Stomach smooth muscle (tissue), 2 donors: ENCODE results near the gene OR8H2.
"Not testable (repeated sequence)": the region's sequence is repeated elsewhere in the genome, so short reads cannot be mapped to it uniquely, and the experiment has no call there.

Source experiments
- H3K27ac ChIP-seq: one replicate; pipeline ENCODE4 v1.7.0; 2013; ENCODE audit warnings: mild to moderate bottlenecking, low read length, inconsistent platforms
- H3K27me3 ChIP-seq, 2 donors: one replicate each; pipeline ENCODE4 v1.7.0; 2013; ENCODE audit warnings: low read length in 2 of 2; ENCODE audit not compliant: insufficient read depth in 2 of 2, control insufficient read depth in 1 of 2
- H3K36me3 ChIP-seq, 2 donors: one replicate each; pipeline ENCODE4 v1.7.0; 2013; ENCODE audit warnings: low read length in 2 of 2; ENCODE audit not compliant: control insufficient read depth in 2 of 2, insufficient read depth in 2 of 2
- H3K4me1 ChIP-seq: one replicate; pipeline ENCODE4 v1.7.0; 2013; ENCODE audit warnings: low read length; ENCODE audit not compliant: control insufficient read depth, insufficient read depth
- H3K4me3 ChIP-seq, 2 donors: one replicate each; pipeline ENCODE4 v1.7.0; 2013; ENCODE audit warnings: low read length in 2 of 2
- H3K9ac ChIP-seq, 2 donors: one replicate each; pipeline ENCODE4 v1.7.0; 2013; ENCODE audit warnings: low read length in 2 of 2, mild to moderate bottlenecking in 1 of 2
- H3K9me3 ChIP-seq, 2 donors: one replicate each; pipeline ENCODE4 v1.7.0; 2013; ENCODE audit warnings: low read length in 2 of 2; ENCODE audit not compliant: control insufficient read depth in 2 of 2
- donor health status: healthy.
- donor health status: Pancreatic carcinoma.

The OR8H2 gene, protein sequence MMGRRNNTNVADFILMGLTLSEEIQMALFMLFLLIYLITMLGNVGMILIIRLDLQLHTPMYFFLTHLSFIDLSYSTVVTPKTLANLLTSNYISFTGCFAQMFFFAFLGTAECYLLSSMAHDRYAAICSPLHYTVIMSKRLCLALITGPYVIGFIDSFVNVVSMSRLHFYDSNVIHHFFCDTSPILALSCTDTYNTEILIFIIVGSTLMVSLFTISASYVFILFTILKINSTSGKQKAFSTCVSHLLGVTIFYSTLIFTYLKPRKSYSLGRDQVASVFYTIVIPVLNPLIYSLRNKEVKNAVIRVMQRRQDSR

DNA sequence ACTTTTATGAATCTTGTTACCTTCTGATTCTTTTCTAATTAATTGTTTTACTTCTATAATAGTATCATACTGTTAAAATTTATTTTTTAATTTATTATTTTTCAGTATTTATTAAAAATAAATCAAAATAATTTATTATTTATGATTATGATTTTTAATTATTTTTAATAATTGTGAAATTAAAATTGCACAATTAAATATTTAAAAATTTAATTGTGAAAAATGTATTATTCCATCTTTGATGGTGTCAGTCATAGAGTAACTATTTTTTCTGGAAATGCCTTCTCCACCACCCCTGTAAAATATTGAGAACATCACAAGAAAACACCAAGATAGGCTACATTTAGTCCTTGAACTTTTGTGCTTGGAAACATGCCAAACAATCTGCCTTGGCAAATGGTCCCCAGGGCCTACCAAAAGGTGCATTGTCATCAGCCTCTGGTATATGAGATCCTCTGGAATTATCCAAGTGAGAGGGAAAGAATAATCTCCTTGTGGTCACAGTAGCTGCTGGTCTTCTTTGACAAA lies at the start of gene OR8H2:
Gene OR8H2 (plus strand): TSS at position 478 of the 528 bp plus-strand sequence. CDS start 1,356 bp downstream, outside the sequence.
- H3K9me3 ChIP-seq: no peaks in the 10 kb centered on the region
- H3K27me3 ChIP-seq: no peaks in the 10 kb centered on the region
- no peak within 1 kb of the TSS for H3K4me3 ChIP-seq
- H3K9ac ChIP-seq: no peak within 1 kb of the TSS
- H3K27ac ChIP-seq: no peak within 1 kb of the TSS
- no peaks in the 10 kb centered on the region for H3K4me1 ChIP-seq
- H3K36me3 ChIP-seq: no peaks in the 10 kb centered on the region

DNA sequence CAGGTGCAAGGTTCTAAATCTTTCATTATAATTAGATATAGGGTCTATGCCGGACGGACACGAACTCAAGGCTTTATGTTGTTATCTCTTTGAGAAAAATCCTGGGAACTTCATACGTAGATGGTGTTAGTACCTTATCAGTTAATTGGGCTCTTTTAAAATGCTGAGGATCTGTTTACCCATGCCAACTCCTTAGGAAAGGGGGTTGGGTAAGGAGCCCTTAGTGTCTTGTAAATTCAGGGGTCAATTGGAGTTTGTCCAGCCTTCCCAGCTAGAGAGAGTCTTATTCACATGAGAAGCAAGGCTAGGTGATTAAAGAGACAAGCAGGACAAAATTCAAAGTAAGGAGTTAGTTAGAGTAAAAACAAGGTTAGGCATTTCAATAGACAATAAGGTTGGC lies 47.1 kb upstream of the OR8H2 start:
- H3K9ac ChIP-seq: not testable (repeated sequence)

DNA sequence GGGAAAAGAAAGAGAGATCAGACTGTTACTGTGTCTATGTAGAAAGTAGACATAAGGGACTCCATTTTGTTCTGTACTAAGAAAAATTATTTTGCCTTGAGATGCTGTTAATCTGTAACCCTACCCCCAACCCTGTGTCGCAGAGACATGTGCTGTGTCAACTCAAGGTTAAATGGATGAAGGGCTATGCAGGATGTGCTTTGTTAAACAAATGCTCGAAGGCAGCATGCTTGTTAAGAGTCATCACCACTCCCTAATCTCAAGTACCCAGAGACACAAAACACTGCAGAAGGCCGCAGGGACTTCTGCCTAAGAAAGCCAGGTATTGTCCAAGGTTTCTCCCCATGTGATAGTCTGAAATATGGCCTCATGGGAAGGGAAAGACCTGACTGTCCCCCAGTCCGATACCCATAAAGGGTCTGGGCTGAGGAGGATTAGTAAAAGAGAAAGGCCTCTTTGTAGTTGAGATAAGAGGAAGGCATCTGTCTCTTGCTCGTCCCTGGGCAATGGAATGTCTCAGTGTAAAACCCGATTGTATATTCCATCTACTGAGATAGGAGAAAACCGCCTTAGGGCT lies 45.7 kb upstream of the OR8H2 start:
- not testable (repeated sequence) for H3K27ac ChIP-seq, H3K4me1 ChIP-seq, H3K9me3 ChIP-seq, H3K36me3 ChIP-seq, H3K4me3 ChIP-seq, H3K27me3 ChIP-seq, H3K9ac ChIP-seq

More for the DNA sequence above, 47.1 kb upstream of the OR8H2 start:
- not testable (repeated sequence) for H3K27me3 ChIP-seq, H3K36me3 ChIP-seq, H3K4me3 ChIP-seq, H3K27ac ChIP-seq, H3K4me1 ChIP-seq, H3K9me3 ChIP-seq

DNA sequence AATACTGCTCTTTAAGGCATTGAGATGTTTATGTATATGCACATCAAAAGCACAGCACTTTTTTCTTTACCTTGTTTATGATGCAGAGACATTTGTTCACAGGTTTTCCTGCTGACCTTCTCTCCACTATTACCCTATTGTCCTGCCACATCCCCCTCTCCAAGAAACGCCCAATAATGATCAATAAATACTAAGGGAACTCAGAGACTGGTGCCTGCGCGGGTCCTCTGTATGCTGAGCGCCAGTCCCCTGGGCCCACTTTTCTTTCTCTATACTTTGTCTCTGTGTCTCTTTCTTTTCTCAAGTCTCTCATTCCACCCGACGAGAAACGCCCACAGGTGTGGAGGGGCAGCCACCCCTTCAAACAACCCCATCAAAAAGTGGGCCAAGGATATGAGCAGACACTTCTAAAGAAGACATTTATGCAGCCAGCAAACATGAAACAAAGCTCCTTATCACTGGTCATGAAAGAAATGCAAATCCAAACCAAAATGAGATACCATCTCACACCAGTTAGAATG lies 45.2 kb upstream of the OR8H2 start:
- H3K27ac ChIP-seq, H3K4me3 ChIP-seq, H3K9me3 ChIP-seq, H3K27me3 ChIP-seq, H3K9ac ChIP-seq, H3K4me1 ChIP-seq, H3K36me3 ChIP-seq: not testable (repeated sequence)

DNA sequence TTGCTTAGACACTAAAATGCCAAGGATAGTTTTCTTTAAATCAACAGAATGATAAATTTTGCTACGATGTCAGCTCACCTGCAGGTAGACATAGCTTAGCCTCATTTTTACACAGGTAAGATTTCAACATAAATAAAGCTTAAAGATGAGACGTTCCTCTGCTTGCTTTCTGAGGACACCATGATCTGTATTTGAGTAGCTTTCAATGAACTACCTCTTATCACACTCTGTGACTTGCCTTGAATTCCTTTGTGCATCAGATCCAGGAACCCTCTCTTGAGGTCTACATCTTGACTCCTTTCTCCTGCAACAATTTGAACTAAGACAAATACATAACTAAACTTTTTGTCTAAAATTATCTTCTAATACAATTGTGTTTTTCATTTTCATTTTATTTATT lies 36.5 kb upstream of the OR8H2 start:
- Histone ChIP-seq H3K4me1 (no peaks in the 10 kb centered on the region), H3K9ac (no peak overlapping the region), H3K9me3 (no peaks in the 10 kb centered on the region), H3K27ac (no peak overlapping the region), H3K4me3 (no peak overlapping the region), H3K36me3 (no peaks in the 10 kb centered on the region), H3K27me3 (no peaks in the 10 kb centered on the region)

DNA sequence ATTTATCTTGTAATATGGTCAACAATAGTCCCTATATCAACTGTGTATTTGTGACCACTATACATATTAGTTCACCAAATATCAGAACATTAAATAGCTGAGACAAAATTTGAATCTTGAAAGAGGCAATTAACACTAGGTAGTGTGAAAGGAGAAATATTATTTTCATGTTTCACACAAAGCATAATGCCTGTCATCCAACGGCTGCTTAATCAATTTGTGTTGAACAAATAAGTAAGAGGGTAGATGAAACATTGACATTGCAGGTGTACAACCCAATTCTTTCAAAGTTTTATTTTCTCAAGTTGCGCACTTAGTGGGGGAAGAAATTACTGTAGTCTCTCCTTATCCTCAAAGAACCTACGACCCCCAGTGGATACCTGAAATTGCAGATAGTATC lies 13.8 kb upstream of the OR8H2 start:
- no peak overlapping the region for H3K4me3 ChIP-seq
- H3K27ac ChIP-seq: no peak overlapping the region
- no peak overlapping the region for H3K9ac ChIP-seq
- H3K4me1 ChIP-seq: no peaks in the 10 kb centered on the region
- no peaks in the 10 kb centered on the region for H3K9me3 ChIP-seq
- no peaks in the 10 kb centered on the region for H3K27me3 ChIP-seq
- H3K36me3 ChIP-seq: no peaks in the 10 kb centered on the region

DNA sequence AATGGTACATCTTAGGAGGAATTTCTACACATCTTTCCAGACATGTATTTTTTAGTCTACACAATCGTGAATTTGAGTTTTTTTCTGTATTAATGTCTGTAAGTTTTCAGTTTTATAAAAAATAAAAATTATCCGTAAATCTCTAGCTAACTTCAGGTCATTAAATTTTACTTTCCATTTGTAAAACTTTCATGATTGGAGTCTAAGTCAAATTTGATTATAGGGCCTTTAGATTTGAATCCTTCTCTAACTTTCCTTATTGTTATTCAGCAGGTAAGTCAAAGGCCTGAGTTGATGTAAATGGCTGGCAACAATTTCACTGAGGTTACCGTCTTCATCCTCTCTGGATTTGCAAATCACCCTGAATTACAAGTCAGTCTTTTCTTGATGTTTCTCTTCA lies 10.5 kb upstream of the OR8H2 start, which contains the start of gene OR8I2:
Gene OR8I2 (plus strand): TSS at position 301 of the 400 bp plus-strand sequence. CDS start 0 bp downstream, at position 301.
- Histone ChIP-seq H3K9ac (no peak within 1 kb of the TSS), H3K36me3 (no peaks in the 10 kb centered on the region), H3K4me3 (no peak within 1 kb of the TSS), H3K9me3 (no peaks in the 10 kb centered on the region), H3K27ac (no peak within 1 kb of the TSS), H3K27me3 (no peaks in the 10 kb centered on the region), H3K4me1 (no peaks in the 10 kb centered on the region)

DNA sequence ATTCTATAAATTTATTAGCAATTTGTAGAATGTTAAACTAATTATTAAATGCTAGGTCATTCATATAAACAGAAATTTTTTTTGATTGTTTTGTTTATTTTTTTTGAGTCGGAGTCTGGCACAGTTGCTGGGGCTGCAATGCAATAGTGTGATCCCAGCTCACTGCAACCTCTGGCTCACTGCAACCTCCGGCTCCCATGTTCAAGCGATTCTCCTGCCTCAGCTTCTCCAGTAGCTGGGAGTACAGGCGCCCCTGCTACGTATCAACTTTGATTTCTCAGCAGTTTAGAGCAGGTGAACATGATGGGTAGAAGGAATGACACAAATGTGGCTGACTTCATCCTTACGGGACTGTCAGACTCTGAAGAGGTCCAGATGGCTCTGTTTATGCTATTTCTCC lies 18.6 kb downstream of the OR8H2 start, which contains the start of gene OR8H3:
Gene OR8H3 (plus strand): TSS at position 301 of the 400 bp plus-strand sequence. CDS start 0 bp downstream, at position 301.
- Histone ChIP-seq H3K4me3 (no peak within 1 kb of the TSS), H3K27ac (no peak within 1 kb of the TSS), H3K36me3 (no peaks in the 10 kb centered on the region), H3K27me3 (no peaks in the 10 kb centered on the region), H3K9me3 (no peaks in the 10 kb centered on the region), H3K4me1 (no peaks in the 10 kb centered on the region), H3K9ac (no peak within 1 kb of the TSS)

DNA sequence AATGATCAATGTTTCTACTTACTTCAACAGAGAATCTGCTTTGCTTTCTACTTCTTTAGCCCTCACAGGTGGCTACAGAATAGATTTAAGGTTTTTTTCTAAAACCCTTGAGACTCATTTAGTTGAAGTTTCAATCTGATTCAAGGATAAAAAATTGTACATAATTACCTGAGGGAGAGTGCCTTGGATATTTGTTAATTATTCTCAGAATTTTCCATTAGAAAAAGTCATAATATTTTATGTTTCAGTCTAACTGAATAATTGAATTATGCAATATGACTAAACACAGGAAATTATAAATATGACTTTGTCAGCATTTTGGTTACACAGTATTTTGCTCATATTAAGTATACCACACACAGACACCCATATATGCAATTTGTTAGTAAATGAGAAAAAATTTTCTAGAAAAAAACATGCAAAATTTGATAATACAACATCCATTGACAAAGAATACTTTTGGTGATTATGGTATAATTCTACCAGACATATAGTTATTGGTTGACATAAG lies 36.7 kb downstream of the OR8H2 start, which contains the start of gene OR8J3:
Gene OR8J3 (minus strand): TSS at position 51 of the 511 bp plus-strand sequence. CDS start 2,483 bp downstream, outside the sequence.
- Histone ChIP-seq H3K4me3 (no peak within 1 kb of the TSS), H3K9me3 (no peaks in the 10 kb centered on the region), H3K4me1 (no peaks in the 10 kb centered on the region), H3K27ac (no peak within 1 kb of the TSS), H3K9ac (no peak within 1 kb of the TSS), H3K36me3 (no peaks in the 10 kb centered on the region), H3K27me3 (no peaks in the 10 kb centered on the region)

DNA sequence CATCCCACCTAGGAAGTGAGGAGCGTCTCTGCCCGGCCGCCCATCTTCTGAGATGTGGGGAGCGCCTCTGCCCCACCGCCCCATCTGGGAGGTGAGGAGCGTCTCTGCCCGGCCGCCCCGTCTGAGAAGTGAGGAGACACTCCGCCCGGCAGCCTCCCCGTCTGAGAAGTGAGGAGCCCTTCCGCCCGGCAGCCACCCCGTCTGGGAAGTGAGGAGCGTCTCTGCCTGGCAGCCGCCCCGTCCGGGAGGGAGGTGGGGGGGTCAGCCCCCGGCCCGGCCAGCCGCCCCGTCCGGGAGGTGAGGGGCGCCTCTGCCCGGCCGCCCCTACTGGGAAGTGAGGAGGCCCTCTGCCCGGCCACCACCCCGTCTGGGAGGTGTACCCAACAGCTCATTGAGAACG lies 40.2 kb downstream of the OR8H2 start:
- H3K27ac ChIP-seq, H3K4me1 ChIP-seq, H3K9ac ChIP-seq, H3K27me3 ChIP-seq, H3K4me3 ChIP-seq, H3K9me3 ChIP-seq, H3K36me3 ChIP-seq: not testable (repeated sequence)
